ENCODE data around the gene MAP2K5.
A peak's percentile ranks its signal among the peaks of the same experiment; 100 is the strongest.

MAP2K5 gene

GRCh38 chr15:67505675-67506572 is 36.6 kb upstream of the MAP2K5 start:
- DNase-seq (ENCODE audit: low read depth), result no peak
- TF ChIP-seq CTCF (conservative IDR thresholded peaks at IDR 0.05; ENCODE audit: low read length), result no peak
- no peak overlapping the region for H3K4me3 ChIP-seq (ENCODE audit: low read length)

GRCh38 chr15:67506775-67507747 is 35.4 kb upstream of the MAP2K5 start:
- DNase-seq (ENCODE audit: low read depth), result peak; percentile 83
- no peak overlapping the region for H3K4me3 ChIP-seq (ENCODE audit: low read length)
- TF ChIP-seq CTCF (conservative IDR thresholded peaks at IDR 0.05; ENCODE audit: low read length), result no peak

- DNase-seq (ENCODE audit: low read depth), result no peak
- no peak overlapping the region for H3K4me3 ChIP-seq (ENCODE audit: low read length)
- no peak for TF ChIP-seq CTCF (conservative IDR thresholded peaks at IDR 0.05; ENCODE audit: low read length)
Measured at GRCh38 chr15:67508407-67508806, 34.1 kb upstream of the MAP2K5 start.

- DNase-seq (ENCODE audit: low read depth), result no peak
- no peak for TF ChIP-seq CTCF (conservative IDR thresholded peaks at IDR 0.05; ENCODE audit: low read length)
Measured at GRCh38 chr15:67509918-67510317, 32.6 kb upstream of the MAP2K5 start.

GRCh38 chr15:67510597-67511190 is 31.8 kb upstream of the MAP2K5 start:
- TF ChIP-seq CTCF (conservative IDR thresholded peaks at IDR 0.05; ENCODE audit: low read length), result no peak
- peak; percentile 87 for DNase-seq (ENCODE audit: low read depth)
- H3K4me3 ChIP-seq (ENCODE audit: low read length), result no peak overlapping the region

More at GRCh38 chr15:67509918-67510317, 32.6 kb upstream of the MAP2K5 start:
- H3K4me3 ChIP-seq (ENCODE audit: low read length), result no peak overlapping the region

- no peak for TF ChIP-seq CTCF (conservative IDR thresholded peaks at IDR 0.05; ENCODE audit: low read length)
- no peak overlapping the region for H3K4me3 ChIP-seq (ENCODE audit: low read length)
- peak; percentile 41 for DNase-seq (ENCODE audit: low read depth)
Measured at GRCh38 chr15:67511606-67512005, 30.9 kb upstream of the MAP2K5 start.

Measured in AG10803 (cell line).